ES-I3 (cell line): ENCODE measurements around the gene COL1A2.

ENCODE experiments used
- H3K36me3 ChIP-seq: 2 replicates; pipeline ENCODE4 v1.6.1; 2013; ENCODE audit warnings: mild to moderate bottlenecking, low read length, control low read depth, moderate library complexity; ENCODE audit not compliant: insufficient read depth
- H3K4me1 ChIP-seq: 2 replicates; pipeline ENCODE4 v1.6.1; 2013; ENCODE audit warnings: mild to moderate bottlenecking, control low read depth, low read length; ENCODE audit not compliant: insufficient read depth
- H3K9ac ChIP-seq: 2 replicates; pipeline ENCODE4 v1.6.1; 2013; ENCODE audit warnings: low read depth, mild to moderate bottlenecking, low read length, moderate library complexity
- H3K9me3 ChIP-seq: 2 replicates; pipeline ENCODE4 v1.6.1; 2013; ENCODE audit warnings: mild to moderate bottlenecking, low read length, moderate library complexity; ENCODE audit not compliant: control insufficient read depth, insufficient read depth

COL1A2 gene

DNA sequence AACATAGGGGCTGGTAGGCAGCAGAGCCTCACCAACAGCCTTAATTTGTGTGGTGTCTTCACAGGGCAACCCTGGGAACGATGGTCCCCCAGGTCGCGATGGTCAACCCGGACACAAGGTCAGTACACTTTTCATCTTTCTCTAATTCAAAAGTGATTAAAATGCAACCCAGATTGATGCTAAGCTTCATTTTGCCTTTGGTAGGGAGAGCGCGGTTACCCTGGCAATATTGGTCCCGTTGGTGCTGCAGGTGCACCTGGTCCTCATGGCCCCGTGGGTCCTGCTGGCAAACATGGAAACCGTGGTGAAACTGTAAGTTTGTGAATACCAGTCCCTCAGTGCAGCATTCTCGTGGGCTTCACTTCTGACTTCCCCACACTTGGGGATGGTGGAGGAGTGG is 30.9 kb downstream of the COL1A2 start:
- H3K9ac ChIP-seq, result no peak overlapping the region
- peaks cover 31% of the 10 kb centered on the region for H3K36me3 ChIP-seq
- no peaks in the 10 kb centered on the region for H3K9me3 ChIP-seq
- no peaks in the 10 kb centered on the region for H3K4me1 ChIP-seq

DNA sequence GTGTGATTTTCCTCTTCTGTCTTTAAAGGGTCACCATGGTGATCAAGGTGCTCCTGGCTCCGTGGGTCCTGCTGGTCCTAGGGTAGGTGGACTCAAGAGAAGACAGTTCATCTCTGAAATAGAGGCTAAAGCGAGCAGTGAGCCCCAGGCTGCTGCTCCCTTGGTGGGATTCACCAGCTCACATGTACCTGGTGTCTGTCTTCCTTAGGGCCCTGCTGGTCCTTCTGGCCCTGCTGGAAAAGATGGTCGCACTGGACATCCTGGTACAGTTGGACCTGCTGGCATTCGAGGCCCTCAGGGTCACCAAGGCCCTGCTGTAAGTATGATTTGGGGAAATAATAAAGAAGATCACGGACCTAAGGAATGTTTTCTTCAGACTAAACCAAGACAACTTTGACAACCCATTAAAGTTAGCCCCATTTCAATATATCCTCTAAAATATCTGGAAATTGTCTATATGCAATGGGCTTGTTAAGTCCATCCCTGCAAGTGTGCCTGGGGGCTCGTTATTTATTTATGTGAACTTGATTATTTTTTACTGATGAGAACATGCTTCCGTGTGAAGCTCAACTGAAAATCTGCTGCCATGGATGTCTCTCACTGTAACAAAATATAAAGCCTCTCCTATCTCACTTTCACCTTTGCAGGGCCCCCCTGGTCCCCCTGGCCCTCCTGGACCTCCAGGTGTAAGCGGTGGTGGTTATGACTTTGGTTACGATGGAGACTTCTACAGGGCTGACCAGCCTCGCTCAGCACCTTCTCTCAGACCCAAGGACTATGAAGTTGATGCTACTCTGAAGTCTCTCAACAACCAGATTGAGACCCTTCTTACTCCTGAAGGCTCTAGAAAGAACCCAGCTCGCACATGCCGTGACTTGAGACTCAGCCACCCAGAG is 32.5 kb downstream of the COL1A2 start:
- no peaks in the 10 kb centered on the region for H3K4me1 ChIP-seq
- no peaks in the 10 kb centered on the region for H3K9me3 ChIP-seq
- H3K9ac ChIP-seq, result no peak overlapping the region
- H3K36me3 ChIP-seq, result peaks cover 27% of the 10 kb centered on the region

DNA sequence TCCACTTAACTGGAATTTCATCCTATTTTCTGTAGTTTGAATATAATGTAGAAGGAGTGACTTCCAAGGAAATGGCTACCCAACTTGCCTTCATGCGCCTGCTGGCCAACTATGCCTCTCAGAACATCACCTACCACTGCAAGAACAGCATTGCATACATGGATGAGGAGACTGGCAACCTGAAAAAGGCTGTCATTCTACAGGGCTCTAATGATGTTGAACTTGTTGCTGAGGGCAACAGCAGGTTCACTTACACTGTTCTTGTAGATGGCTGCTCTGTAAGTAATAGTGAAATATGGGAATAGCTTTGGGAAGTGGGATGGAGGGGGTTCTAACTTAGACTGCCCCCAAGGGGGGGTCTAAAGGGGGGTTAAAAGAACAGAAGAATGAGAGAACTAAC is 34.5 kb downstream of the COL1A2 start:
- Histone ChIP-seq H3K4me1 (no peaks in the 10 kb centered on the region), H3K9me3 (no peaks in the 10 kb centered on the region), H3K9ac (no peak overlapping the region), H3K36me3 (peaks cover 27% of the 10 kb centered on the region)

DNA sequence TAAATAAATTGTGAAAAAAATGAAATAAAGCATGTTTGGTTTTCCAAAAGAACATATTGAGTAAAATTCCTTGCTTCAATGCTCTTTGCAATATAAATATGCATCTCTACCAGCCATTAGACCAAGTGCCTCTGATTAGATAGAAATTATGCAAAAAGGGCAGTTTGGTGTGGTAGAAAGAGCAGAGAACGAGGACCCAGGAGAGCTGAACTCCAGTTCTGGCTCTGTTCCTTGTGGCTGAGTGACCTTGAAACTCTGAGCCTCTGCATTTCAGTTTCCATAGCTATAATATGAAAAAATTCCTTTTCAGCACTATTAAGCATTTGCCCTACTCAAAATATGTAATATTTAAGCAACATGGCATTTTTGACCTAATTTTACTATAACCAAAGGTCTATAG is 36.5 kb downstream of the COL1A2 start:
- Histone ChIP-seq H3K9ac (no peak overlapping the region), H3K9me3 (no peaks in the 10 kb centered on the region), H3K4me1 (no peaks in the 10 kb centered on the region), H3K36me3 (peaks cover 12% of the 10 kb centered on the region; the same call in 1 of the 2 replicates)

DNA sequence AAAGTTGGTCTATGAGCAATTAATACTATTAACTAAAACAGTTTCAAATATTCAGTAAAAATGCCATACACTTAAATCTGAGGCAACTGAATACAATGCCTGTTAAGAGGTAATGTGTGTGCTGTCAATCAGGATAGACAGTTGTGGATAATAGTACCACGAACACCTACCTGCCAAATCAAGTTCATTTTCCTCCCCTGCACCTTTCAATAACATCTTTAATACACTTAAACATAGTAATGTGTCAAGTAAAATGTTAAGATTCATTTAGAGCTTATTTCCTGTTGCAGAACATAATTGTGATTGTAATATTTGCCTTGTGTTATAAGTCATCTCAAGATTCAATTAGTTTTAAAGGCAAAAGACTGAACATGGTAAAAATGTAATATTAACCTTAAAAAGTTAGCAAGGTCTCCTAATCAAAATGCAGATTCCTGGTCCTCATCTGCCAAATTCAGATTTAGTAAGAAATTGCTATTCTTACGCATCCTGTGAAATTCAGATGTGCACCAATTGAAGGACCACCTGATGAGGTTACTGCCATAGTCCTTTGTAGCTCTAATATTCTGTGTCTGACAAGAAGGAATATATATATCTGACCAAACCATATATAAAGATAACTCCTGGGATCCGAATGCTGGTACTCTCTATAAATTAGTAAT is 37.1 kb downstream of the COL1A2 start:
- Histone ChIP-seq H3K4me1 (no peaks in the 10 kb centered on the region), H3K9me3 (no peaks in the 10 kb centered on the region), H3K36me3 (peaks cover 11% of the 10 kb centered on the region; the same call in 1 of the 2 replicates), H3K9ac (no peak overlapping the region)

DNA sequence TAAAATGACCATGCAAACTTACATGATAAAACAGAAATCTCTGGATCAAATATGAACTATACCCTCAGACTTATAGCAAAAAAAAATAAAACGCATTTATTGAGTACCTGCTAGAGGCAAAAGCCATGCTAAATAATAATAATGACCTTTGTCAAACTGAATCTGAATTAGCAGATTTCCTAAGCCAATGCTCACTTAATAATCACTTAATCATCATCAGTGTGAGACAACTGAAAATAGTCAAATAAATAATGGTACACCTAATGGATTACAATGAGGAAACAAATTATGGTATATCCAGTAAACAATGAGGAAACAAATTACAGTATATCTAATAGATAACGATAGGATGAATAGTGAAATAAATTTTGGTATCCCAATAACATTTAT is 37.6 kb downstream of the COL1A2 start:
- Histone ChIP-seq H3K9me3 (no peaks in the 10 kb centered on the region), H3K4me1 (no peaks in the 10 kb centered on the region), H3K9ac (no peak overlapping the region), H3K36me3 (0 out of 2 replicates have a peak, but pooled peaks cover 7% of the 10 kb centered on the region)

DNA sequence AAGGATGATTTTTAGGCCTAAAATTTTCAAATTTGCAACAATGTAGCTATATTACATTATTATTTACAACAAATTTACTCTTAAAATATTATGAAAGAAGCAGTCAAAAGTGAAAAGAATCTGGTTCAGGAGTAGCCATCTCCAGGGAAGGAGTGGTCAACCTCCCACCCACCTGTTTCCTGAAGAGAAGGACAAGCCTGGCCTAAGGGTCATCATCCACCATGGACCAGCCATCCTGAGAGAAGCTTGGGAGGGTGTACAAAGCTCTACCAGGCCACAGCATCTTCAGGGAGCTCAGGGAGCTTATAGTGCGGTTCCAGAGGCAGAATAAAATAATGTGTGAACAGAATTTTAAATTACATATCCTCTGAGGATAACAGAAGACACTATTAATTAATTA is 38.1 kb downstream of the COL1A2 start:
- no peak overlapping the region for H3K9ac ChIP-seq
- no peaks in the 10 kb centered on the region for H3K4me1 ChIP-seq
- no peaks in the 10 kb centered on the region for H3K9me3 ChIP-seq
- H3K36me3 ChIP-seq, result 0 out of 2 replicates have a peak, but pooled peaks cover 5% of the 10 kb centered on the region

DNA sequence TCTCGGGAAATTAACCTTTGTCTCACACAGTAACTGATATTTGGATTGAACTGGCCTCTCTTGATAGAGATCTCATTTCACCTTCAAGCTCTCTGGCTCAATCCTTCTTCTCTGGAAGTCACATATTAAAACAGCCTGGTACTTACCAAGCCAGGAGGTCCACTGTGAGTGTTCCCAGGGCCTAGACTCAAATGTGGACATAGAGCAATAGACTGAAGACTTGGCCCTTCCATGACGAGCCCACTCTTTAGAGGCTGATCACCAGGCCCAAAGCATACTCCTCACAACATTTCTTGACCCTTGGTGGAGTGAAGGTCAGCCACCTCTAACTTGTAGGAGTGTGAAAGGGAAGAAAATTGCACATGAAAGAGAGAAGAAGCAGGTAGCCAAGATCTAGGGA is 38.5 kb downstream of the COL1A2 start:
- no peaks in the 10 kb centered on the region for H3K4me1 ChIP-seq
- 0 out of 2 replicates have a peak, but pooled peaks cover 3% of the 10 kb centered on the region for H3K36me3 ChIP-seq

DNA sequence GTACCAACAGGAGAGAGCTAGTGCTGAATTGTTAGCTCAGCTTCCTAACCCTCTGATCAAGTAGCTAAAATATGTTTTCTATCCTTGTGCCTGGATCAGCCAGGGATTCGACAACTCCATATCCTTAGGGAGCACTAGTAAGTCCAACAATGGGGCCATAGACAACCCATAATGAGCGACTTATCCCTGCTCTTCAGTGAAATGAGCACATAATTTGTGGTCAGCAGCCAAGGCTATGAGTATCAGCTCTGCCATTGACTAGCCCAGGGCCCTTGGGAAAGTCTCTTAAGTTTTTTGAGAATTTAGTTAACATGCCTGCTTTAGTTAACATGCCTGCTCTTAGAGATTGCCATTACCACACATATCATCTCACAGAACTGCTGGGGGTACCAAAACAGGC is 39.3 kb downstream of the COL1A2 start:
- no peaks in the 10 kb centered on the region for H3K9me3 ChIP-seq
- H3K4me1 ChIP-seq, result no peaks in the 10 kb centered on the region
- no peak overlapping the region for H3K9ac ChIP-seq
- H3K36me3 ChIP-seq, result no peaks in the 10 kb centered on the region

More for the DNA sequence above, 38.5 kb downstream of the COL1A2 start:
- H3K9ac ChIP-seq, result no peak overlapping the region
- no peaks in the 10 kb centered on the region for H3K9me3 ChIP-seq

DNA sequence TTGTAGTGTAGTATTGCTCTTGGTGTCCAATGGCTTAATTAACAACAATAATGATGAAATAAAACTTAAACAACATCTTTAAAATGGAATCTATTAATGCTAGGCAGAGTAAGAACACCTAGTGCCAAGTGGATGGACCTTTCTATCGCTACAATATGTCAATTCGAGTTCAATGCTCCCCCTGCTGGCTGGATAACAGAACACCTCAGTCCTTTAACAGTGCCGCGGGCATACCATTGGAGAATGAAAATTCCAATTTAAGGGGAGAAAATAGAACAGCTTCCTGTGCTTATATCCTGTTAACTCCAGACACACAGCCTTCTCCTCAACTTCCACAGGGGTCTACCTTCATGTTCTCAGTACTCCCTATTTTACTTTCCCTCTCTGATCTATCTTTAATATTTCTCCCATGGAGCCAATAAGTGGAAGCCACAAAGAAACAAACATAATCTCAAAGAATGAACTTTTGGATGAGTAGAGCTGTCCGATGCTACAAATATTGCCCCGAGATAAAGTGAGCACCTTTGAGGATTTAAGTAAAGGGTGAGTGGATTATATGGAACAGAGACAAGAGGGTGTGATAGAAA is 41.4 kb downstream of the COL1A2 start:
- Histone ChIP-seq H3K9me3 (no peaks in the 10 kb centered on the region), H3K9ac (no peak overlapping the region), H3K4me1 (peaks cover 15% of the 10 kb centered on the region), H3K36me3 (no peaks in the 10 kb centered on the region)

DNA sequence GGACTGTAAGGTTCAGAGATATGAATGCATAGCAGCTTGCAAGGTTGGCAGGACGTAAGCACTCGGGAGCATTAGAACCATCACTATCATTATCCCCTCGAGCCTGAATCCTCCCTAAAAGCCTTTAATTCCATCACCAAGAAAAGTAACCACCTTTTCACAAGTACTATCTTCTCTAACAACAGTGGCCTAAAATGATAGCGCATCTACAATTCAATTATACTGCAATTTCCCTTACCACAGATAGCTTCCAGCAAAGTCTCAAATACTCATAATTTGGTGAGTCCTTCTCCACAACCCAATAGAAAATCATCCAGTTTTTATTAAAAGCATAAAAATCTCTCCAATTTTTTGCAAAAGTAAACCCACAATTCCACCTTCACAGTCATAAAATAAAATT is 42.0 kb downstream of the COL1A2 start:
- no peaks in the 10 kb centered on the region for H3K36me3 ChIP-seq
- H3K9me3 ChIP-seq, result no peaks in the 10 kb centered on the region
- peaks cover 15% of the 10 kb centered on the region for H3K4me1 ChIP-seq
- no peak overlapping the region for H3K9ac ChIP-seq

DNA sequence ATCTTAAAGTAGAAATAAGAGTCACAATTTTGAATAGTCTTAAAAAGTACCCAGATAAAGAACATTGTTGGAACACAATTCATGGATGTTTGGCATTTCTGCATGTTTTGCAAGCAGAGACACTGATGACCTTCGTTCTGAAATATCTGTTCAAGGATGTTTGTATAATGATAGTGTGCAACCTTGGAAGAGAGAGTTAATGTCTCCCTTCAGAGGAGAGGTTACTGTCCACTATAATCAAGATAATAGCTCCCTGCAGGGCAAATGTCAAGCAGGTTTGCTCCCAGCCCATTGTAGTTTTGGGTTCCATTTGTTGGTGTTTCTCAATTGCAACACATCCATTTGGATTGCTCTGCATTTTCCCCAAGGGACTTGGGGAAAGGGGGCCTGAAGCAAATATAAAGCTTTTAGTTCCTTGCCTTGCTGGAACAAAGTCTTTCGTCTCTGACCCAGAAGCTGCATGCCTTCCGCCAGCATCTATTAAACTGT is 45.2 kb downstream of the COL1A2 start:
- Histone ChIP-seq H3K36me3 (no peaks in the 10 kb centered on the region), H3K9ac (no peak overlapping the region), H3K9me3 (no peaks in the 10 kb centered on the region), H3K4me1 (peaks cover 15% of the 10 kb centered on the region)

DNA sequence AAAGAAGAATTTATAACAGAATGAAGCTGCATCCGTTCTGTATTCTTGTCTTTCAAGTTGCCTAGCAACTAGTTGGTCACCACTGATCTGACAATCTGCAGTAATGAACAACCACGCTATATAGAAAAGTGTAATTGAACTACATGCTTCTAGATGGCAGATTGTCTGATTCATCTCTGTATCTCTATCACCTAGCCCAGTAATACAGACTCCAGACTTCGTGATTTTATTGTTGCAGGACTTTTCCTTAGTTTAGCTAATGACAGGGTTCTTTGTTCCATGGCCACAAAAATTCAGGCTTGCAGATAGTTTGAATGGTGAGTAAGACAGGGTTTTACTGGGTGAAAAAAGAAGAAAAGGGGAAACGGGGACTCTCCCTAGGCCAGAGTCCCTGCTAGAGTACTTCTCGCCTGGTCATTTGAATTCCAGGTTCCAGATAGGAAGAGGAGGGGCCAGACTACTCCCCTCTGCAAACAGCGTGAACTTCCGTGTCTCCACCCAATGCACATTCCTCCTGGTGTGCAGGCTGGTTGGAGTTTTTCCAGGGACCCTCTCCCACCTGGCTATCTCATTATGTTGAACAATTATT is 45.9 kb downstream of the COL1A2 start:
- Histone ChIP-seq H3K9me3 (no peaks in the 10 kb centered on the region), H3K4me1 (peaks cover 15% of the 10 kb centered on the region), H3K9ac (no peak overlapping the region), H3K36me3 (no peaks in the 10 kb centered on the region)

DNA sequence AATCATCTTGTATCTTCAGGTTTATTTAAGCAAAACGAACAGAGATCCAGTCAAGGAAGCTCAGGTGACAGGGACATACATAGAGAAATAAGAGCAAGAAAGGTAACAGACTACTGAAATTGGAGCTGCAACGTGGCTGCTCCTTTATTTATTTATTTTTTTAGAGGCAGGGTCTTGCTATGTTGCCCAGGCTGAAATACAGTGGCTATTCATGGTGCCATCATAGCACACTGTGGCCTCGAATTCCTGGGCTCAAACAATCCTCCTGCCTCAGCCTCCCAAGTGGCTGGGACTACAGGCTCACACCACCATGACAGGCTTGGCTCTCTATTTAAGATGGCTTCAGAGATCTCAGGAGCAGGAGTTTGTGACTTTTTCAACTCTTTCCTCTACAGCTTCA is 46.4 kb downstream of the COL1A2 start:
- Histone ChIP-seq H3K4me1 (peaks cover 15% of the 10 kb centered on the region), H3K36me3 (no peaks in the 10 kb centered on the region), H3K9ac (no peak overlapping the region), H3K9me3 (no peaks in the 10 kb centered on the region)
